ENCODE measurements around the gene C2orf68. TPM values are rescaled to one million over a fixed set of nuclear protein-coding genes. Genes with fewer than 3 reads are reported as not detected.
A peak's percentile ranks its signal among the peaks of the same experiment; 100 is the strongest.

Gene C2orf68
- total and polyA plus RNA-seq, 2 of the 13 experiments (the other 11 are each of a cell fraction or from before 2014, with no cell fraction given): 47.1 to 77.4 TPM

DNA sequence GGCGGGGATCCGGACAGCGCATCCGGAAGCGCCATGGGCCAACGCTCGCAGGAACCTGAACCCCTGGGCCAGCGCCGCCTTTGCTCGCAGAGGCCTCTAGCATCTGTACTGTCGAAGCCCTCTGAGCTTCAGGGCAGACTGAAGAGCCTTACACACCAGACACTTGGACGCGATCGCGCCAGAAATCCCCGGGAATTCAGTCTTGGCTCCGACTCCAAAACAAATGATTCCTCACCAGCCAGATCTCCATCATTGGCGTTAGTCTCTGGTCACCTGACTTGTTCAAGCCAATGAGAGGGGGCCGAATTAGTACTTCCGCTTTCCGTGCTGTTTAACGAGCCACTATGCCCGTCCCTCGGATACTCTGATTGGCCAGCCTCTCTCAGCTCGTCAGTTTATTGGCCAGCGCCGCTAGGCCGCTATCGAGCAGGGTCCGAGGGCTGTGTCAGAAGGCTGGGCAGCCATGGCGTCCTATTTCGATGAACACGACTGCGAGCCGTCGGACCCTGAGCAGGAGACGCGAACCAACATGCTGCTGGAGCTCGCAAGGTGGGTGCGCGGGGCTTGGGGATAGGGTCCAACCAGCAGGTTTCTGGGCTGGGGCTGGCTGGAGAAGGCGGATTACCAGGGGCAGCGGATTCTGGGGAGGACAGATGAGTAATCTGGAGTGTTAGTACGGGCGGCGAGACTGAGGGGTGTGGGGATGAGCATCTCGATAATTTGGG lies 16.4 kb downstream of the C2orf68 start, which contains the start of gene RNF181 (continued):
- TF ChIP-seq UBTF (CRISPR knock-in tag; IDR thresholded peaks at IDR 0.05) (peak; percentile 81), ZNF235 (CRISPR knock-in tag; IDR thresholded peaks at IDR 0.05; ENCODE audit: borderline replicate concordance) (peak; percentile 93; the same call in 1 of the 2 replicates), ESRRA (CRISPR knock-in tag; IDR thresholded peaks at IDR 0.05; ENCODE audit: low read depth) (peak; percentile 59; the same call in 1 of the 2 replicates), ZNF264 (CRISPR knock-in tag; IDR thresholded peaks at IDR 0.05) (peak; percentile 50; the same call in 1 of the 2 replicates), ZNF543 (CRISPR knock-in tag; IDR thresholded peaks at IDR 0.05) (no peak; the same call in 1 of the 2 replicates), ZSCAN29 (CRISPR knock-in tag; conservative IDR thresholded peaks at IDR 0.05) (peak; percentile 75), REXO4 (CRISPR knock-in tag; IDR thresholded peaks at IDR 0.05; ENCODE audit: borderline replicate concordance) (no peak), ZNF781 (CRISPR knock-in tag; IDR thresholded peaks at IDR 0.05; ENCODE audit: borderline replicate concordance, not compliant biosample characterization) (peak; percentile 91), PHF20 (CRISPR knock-in tag; IDR thresholded peaks at IDR 0.05) (peak; percentile 86), NFKB2 (CRISPR knock-in tag; IDR thresholded peaks at IDR 0.05; ENCODE audit: borderline replicate concordance) (peak; percentile 94), SRSF9 (IDR thresholded peaks at IDR 0.05; ENCODE audit: borderline replicate concordance, insufficient read depth, low read depth, low read length, poor library complexity, severe bottlenecking) (no peak), SP2 (CRISPR knock-in tag; IDR thresholded peaks at IDR 0.05) (peak; percentile 92), SRF (IDR thresholded peaks at IDR 0.05; ENCODE audit: low read depth, low read length) (peak; percentile 41; the same call in 1 of the 2 replicates), ZBTB33 (CRISPR knock-in tag; IDR thresholded peaks at IDR 0.05) (peak; percentile 7; the same call in 1 of the 2 replicates), CENPX (CRISPR knock-in tag; IDR thresholded peaks at IDR 0.05) (no peak), MAF1 (CRISPR knock-in tag; IDR thresholded peaks at IDR 0.05; ENCODE audit: borderline replicate concordance) (no peak), ZNF530 (CRISPR knock-in tag; IDR thresholded peaks at IDR 0.05; ENCODE audit: low read depth) (0 out of 2 replicates have a peak, but pooled peaks have one; percentile 1)
- TF ChIP-seq, protein P1, sequence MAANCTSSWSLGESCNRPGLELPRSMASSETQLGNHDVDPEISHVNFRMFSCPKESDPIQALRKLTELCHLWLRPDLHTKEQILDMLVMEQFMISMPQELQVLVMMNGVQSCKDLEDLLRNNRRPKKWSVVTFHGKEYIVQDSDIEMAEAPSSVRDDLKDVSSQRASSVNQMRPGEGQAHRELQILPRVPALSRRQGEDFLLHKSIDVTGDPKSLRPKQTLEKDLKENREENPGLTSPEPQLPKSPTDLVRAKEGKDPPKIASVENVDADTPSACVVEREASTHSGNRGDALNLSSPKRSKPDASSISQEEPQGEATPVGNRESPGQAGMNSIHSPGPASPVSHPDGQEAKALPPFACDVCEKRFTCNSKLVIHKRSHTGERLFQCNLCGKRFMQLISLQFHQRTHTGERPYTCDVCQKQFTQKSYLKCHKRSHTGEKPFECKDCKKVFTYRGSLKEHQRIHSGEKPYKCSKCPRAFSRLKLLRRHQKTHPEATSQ (CRISPR knock-in tag; IDR thresholded peaks at IDR 0.05; ENCODE audit: borderline replicate concordance): no peak
- TF ChIP-seq, protein P2, sequence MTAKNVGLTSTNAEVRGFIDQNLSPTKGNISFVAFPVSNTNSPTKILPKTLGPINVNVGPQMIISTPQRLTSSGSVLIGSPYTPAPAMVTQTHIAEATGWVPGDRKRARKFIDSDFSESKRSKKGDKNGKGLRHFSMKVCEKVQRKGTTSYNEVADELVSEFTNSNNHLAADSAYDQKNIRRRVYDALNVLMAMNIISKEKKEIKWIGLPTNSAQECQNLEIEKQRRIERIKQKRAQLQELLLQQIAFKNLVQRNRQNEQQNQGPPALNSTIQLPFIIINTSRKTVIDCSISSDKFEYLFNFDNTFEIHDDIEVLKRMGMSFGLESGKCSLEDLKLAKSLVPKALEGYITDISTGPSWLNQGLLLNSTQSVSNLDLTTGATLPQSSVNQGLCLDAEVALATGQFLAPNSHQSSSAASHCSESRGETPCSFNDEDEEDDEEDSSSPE (CRISPR knock-in tag; IDR thresholded peaks at IDR 0.05): peak; percentile 59
